K562 (cell line): ENCODE data around the gene JUND. TPM values are rescaled to one million over a fixed set of nuclear protein-coding genes. Genes with fewer than 3 reads are reported as not detected.
A peak's percentile ranks its signal among the peaks of the same experiment; 100 is the strongest.

Experiments
- ATAC-seq: fragments of 200-7000 bp; cut with Tn5 transposase; 3 replicates; pipeline ENCODE4 v1.9.1; 2020; ENCODE audit warnings: moderate library complexity
- BruUV-seq: library from RNA; stranded (reverse); fragments of 400-500 nt; replicated peaks from 2 replicates; lab custom pipeline; 2021; lab: Mats Ljungman, UMichigan
- CTCF ChIA-PET: fragments of 300-600 bp; formaldehyde crosslinking; extraction: SDS; loops from one replicate; lab custom pipeline; 2021; ENCODE audit warnings: low intra/inter-chr PET ratio; lab: Yijun Ruan, JAX
- POLR2A ChIA-PET: fragments of 300-600, 350-650 bp; sonication (Branson Sonifier 250); formaldehyde crosslinking; extraction: SDS; loops from one replicate; lab custom pipeline; 2021; ENCODE audit warnings: antibody characterized with exemption, inconsistent platforms; lab: Yijun Ruan, JAX
- DNase-seq, 4 experiments: peaks; one replicate each; pipeline versions ENCODE4 v3.0.0 to v3.0.0-alpha.2; 2011 to 2018; ENCODE audit warnings: low spot score in 3 of 4, mixed read lengths in 3 of 4; ENCODE audit errors: extremely low read depth in 1 of 4
- FAIRE-seq: peaks from 2 replicates; lab custom pipeline; 2011; peaks lifted over from hg19 to GRCh38; lab: Jason Lieb, UNC
- H2AFZ ChIP-seq: 2 replicates; pipeline ENCODE4 v1.6.0; 2011; ENCODE audit warnings: low read depth, low read length, control low read depth, inconsistent platforms
- H3K27ac ChIP-seq: fragments of 200-600 bp; 3 replicates; pipeline ENCODE4 v1.8.0; 2011; ENCODE audit warnings: low read depth, mild to moderate bottlenecking, control low read depth, inconsistent platforms, low read length, moderate library complexity, mixed read lengths; ENCODE audit errors: extremely low read depth
- H3K27me3 ChIP-seq, 2 experiments: fragments of 300-600 bp in 1 of 2; 2 replicates in 1 of 2; 3 replicates in 1 of 2; pipeline versions ENCODE4 v1.6.0 to v1.8.0; 2011; ENCODE audit warnings: inconsistent platforms in 2 of 2, low read length in 2 of 2, mild to moderate bottlenecking in 1 of 2, mixed read lengths in 1 of 2, moderate library complexity in 1 of 2; ENCODE audit not compliant: control insufficient read depth in 2 of 2, insufficient read depth in 2 of 2
- H3K36me3 ChIP-seq: fragments of 300-600 bp; 3 replicates; pipeline ENCODE4 v1.8.0; 2011; ENCODE audit warnings: mild to moderate bottlenecking, low read length, inconsistent platforms; ENCODE audit not compliant: control insufficient read depth, insufficient read depth
- H3K4me1 ChIP-seq, 2 experiments: fragments of 200-600 bp in 1 of 2; replicated peaks in 1 of 2; 2 replicates in 1 of 2; 3 replicates in 1 of 2; pipeline versions ENCODE4 v1.5.1 to v1.8.0; 2011; ENCODE audit warnings: inconsistent platforms in 2 of 2, low read length in 2 of 2, mild to moderate bottlenecking in 1 of 2, mixed read lengths in 1 of 2, moderate library complexity in 1 of 2; ENCODE audit not compliant: control insufficient read depth in 2 of 2, insufficient read depth in 2 of 2
- H3K4me2 ChIP-seq: 2 replicates; pipeline ENCODE4 v1.6.1; 2011; ENCODE audit warnings: low read length, control low read depth, inconsistent platforms, mixed read lengths; ENCODE audit not compliant: insufficient read depth
- H3K4me3 ChIP-seq: fragments of 200-600 bp; sonication (generic), shearing (Covaris generic); 2 replicates; pipeline ENCODE4 v1.5.1; 2016; ENCODE audit warnings: control low read depth, inconsistent platforms
- H3K79me2 ChIP-seq: fragments of 200-600 bp; 3 replicates; pipeline ENCODE4 v1.8.0; 2011; ENCODE audit warnings: low read length, inconsistent platforms; ENCODE audit not compliant: control insufficient read depth, insufficient read depth
- H3K9ac ChIP-seq, 2 experiments: 2 replicates each; pipeline versions ENCODE4 v1.6.0 to v1.6.1; 2011; ENCODE audit warnings: low read depth in 2 of 2, low read length in 2 of 2, control low read depth in 1 of 2, inconsistent platforms in 1 of 2, mild to moderate bottlenecking in 1 of 2, mixed read lengths in 1 of 2; ENCODE audit not compliant: insufficient read depth in 1 of 2
- H3K9me1 ChIP-seq: one replicate; pipeline ENCODE4 v1.6.0; 2011; ENCODE audit warnings: inconsistent platforms, mild to moderate bottlenecking, low read length, moderate library complexity; ENCODE audit not compliant: control insufficient read depth, insufficient read depth
- H3K9me3 ChIP-seq: replicated peaks from 2 replicates; pipeline ENCODE4 v1.5.1; 2011; ENCODE audit warnings: low read depth, low read length, inconsistent platforms; ENCODE audit not compliant: control insufficient read depth, insufficient read depth
- H4K20me1 ChIP-seq: replicated peaks from 2 replicates; pipeline ENCODE4 v1.6.1; 2011; ENCODE audit warnings: low read length, inconsistent platforms, mixed read lengths; ENCODE audit not compliant: control insufficient read depth, insufficient read depth
- KLF1 ChIP-seq: fragments of 450-650 bp; IDR thresholded peaks from 2 replicates; pipeline ENCODE4 v1.6.1; 2016; ENCODE audit warnings: missing genetic modification characterization, missing compliant biosample characterization
- MECOM ChIP-seq: fragments of 250-450 bp; sonication (Bioruptor Pico); IDR thresholded peaks from 2 replicates; pipeline ENCODE4 v1.8.0; 2022; ENCODE audit warnings: inconsistent platforms
- NUFIP1 ChIP-seq: fragments of 450-650 bp; IDR thresholded peaks from 2 replicates; pipeline ENCODE4 v1.6.1; 2018; ENCODE audit not compliant: partially characterized antibody
- PPARD ChIP-seq: fragments of 250-450 bp; sonication (Bioruptor Pico); IDR thresholded peaks from 2 replicates; pipeline ENCODE4 v1.8.0; 2022; ENCODE audit warnings: inconsistent platforms, mild to moderate bottlenecking, moderate library complexity
- RUNX1 ChIP-seq: sonication (generic); IDR thresholded peaks from 2 replicates; pipeline ENCODE4 v1.6.1; 2016; ENCODE audit warnings: antibody characterized with exemption, low read depth
- SMARCA5 ChIP-seq: fragments of 450-650 bp; IDR thresholded peaks from 2 replicates; pipeline ENCODE4 v1.6.1; 2016
- THRAP3 ChIP-seq: fragments of 450-650 bp; IDR thresholded peaks from 2 replicates; pipeline ENCODE4 v1.6.1; 2016; ENCODE audit warnings: mild to moderate bottlenecking, inconsistent platforms, borderline replicate concordance
- TSC22D4 ChIP-seq: fragments of 450-650 bp; IDR thresholded peaks from 2 replicates; pipeline ENCODE4 v1.6.1; 2016; ENCODE audit warnings: missing genetic modification characterization, missing biosample characterization, control low read depth
- XRCC4 ChIP-seq: IDR thresholded peaks from one replicate; pipeline ENCODE4 v1.6.1; 2011; ENCODE audit not compliant: insufficient read depth, insufficient read length; ENCODE audit errors: extremely low read depth
- ZNF140 ChIP-seq: fragments of 250-450 bp; sonication (Bioruptor Pico); IDR thresholded peaks from 2 replicates; pipeline ENCODE4 v1.8.0; 2021; ENCODE audit warnings: moderate library complexity, mild to moderate bottlenecking, inconsistent platforms
- ZNF589 ChIP-seq: fragments of 200-800 bp; sonication (Bioruptor generic); IDR thresholded peaks from 2 replicates; pipeline ENCODE4 v1.6.1; 2016; ENCODE audit warnings: low read depth, missing genetic modification characterization, missing compliant biosample characterization
- ZNF699 ChIP-seq: fragments of 250-450 bp; sonication (Bioruptor Pico); IDR thresholded peaks from 2 replicates; pipeline ENCODE4 v1.8.0; 2021; ENCODE audit warnings: mild to moderate bottlenecking, moderate library complexity; ENCODE audit not compliant: insufficient replicate concordance
- ZSCAN29 ChIP-seq: fragments of 450-650 bp; IDR thresholded peaks from 2 replicates; pipeline ENCODE4 v1.6.1; 2017
- WGBS: fragments of 100-300 bp; shearing (Covaris generic); methylation state at CpG from one replicate; pipeline ENCODE4 v1.1.6; 2016; ENCODE audit warnings: low coverage, mixed read lengths; ENCODE audit not compliant: insufficient coverage; ENCODE audit errors: missing lambda C conversion rate; 5-methylcytosine and 5-hydroxymethylcytosine counted together
- in situ Hi-C: fragments of 300-500 bp; cut with MboI; formaldehyde crosslinking; loops from 4 replicates; pipeline ENCODE4 v1.15.0; 2018; ENCODE audit warnings: inconsistent platforms, mixed read lengths
- intact Hi-C: fragments of 100-400 bp; cut with micrococcal nuclease; formaldehyde crosslinking; loops from 2 replicates; pipeline ENCODE4 v1.14.2; 2022
- polyA plus RNA-seq, 8 experiments: library from polyadenylated mRNA; depleted of rRNA in 4 of 8; stranded (reverse) in 5 of 8; unstranded in 3 of 8; fragments of >200 nt; fragmentation: Nextera tagmentation in 2 of 8; fragmentation: Illumina TruSeq in 1 of 8; extraction: Ambion mirVana in 2 of 8; extraction: Trizol in 1 of 8; gene quantifications; 2 replicates each; pipeline versions ENCODE4 v1.2.1 to v1.2.3, GENCODE V29; 2011 to 2014; ENCODE audit warnings: inconsistent platforms in 1 of 8, missing spikeins in 1 of 8
- total RNA-seq, 7 experiments: library from RNA; depleted of rRNA in 6 of 7; stranded (reverse); fragments of >200 nt in 6 of 7; fragmentation: Illumina TruSeq in 2 of 7; extraction: Trizol in 2 of 7; gene quantifications; 2 replicates each; pipeline versions ENCODE4 v1.2.1 to v1.2.3, GENCODE V29; 2011 to 2021; ENCODE audit warnings: low replicate concordance in 1 of 7
- TF ChIP-seq, protein P1 (sequence below), 2 experiments: fragments of 450-650 bp in 1 of 2; sonication (generic) in 1 of 2; formaldehyde crosslinking; conservative IDR thresholded peaks; 2 replicates each; pipeline versions ENCODE4 v1.4.0 to v1.8.1; 2020 to 2022; ENCODE audit warnings: mild to moderate bottlenecking in 1 of 2, missing genetic modification reagents in 1 of 2
- TF ChIP-seq, protein P2 (sequence below): fragments of 250-450 bp; sonication (Bioruptor Pico); IDR thresholded peaks from 2 replicates; pipeline ENCODE4 v1.4.0; 2020; ENCODE audit warnings: mild to moderate bottlenecking, moderate library complexity
- TF ChIP-seq, protein P3 (sequence below): fragments of 450-650 bp; IDR thresholded peaks from 2 replicates; pipeline ENCODE4 v1.6.1; 2014; ENCODE audit warnings: low read depth, mild to moderate bottlenecking, moderate library complexity, borderline replicate concordance

JUND gene
- total and polyA plus RNA-seq, 9 of the 15 experiments (the other 6 are each of a cell fraction or from before 2014, with no cell fraction given), result 6.4 to 286 (median 42.3) TPM

DNA sequence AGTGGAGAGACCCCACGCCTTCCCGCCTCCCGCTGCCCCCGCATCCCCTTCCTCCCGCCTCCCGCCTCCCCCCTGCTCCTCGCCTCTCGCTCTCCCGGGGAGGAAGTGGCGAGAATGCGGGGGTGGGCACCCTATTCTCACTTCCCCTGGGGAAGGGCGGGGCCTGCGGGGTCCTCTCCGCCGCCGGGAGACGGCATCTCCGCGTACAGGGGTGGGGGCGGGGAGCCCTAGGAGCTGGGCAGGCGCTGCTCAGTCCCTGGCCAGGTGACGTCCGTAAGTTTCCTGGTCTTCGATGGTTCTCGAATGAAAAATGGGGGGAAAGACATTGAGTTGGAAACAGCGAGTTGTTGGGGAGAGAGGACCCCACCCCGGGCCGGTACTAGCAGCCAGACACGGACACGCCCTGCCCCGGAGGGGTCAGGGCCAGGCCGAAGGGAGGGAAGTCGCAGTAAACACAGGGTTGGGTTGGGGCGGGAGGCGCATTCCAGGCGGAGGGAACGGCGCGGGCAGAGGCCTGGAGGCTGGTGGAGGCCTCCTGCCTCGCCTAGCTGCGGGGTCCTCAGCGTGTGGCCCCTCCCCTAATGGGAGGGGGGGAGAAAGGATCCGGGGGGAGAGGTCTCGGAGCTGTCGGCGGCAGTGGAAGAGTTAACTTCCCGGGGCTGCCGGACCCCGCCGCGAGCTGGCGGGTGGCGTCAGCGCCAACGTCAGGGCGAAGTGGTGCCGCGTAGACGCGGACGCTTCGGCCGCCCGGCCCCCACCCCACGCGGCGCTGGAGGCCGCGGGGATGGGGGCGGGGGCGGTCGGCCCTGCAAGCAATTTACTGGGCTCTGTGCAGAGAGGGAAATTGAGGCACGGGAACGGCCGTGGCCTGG, 10.4 kb upstream of the JUND start:
- H3K36me3 ChIP-seq, result no peaks in the 10 kb centered on the region
- peak overlapping the region; percentile 98 for H3K27ac ChIP-seq
- ATAC-seq (peak; percentile 81), DNase-seq (peak; percentile 88 to 97 (median 92)), FAIRE-seq (peak; percentile 88)
- H3K9ac ChIP-seq, result peak overlapping the region; percentile 98 to 99
- H3K4me2 ChIP-seq, result peak overlapping the region; percentile 100
- peaks cover 19% of the 10 kb centered on the region; the same call in 2 of the 3 replicates for H3K79me2 ChIP-seq
- H3K4me3 ChIP-seq, result peak overlapping the region; percentile 64
- under 1% methylated on average over 53 of the region's 75 CpGs for WGBS
- BruUV-seq, result TSS peak; percentile 78
- H4K20me1 ChIP-seq, result no peaks in the 10 kb centered on the region
- H3K9me3 ChIP-seq, result no peaks in the 10 kb centered on the region
- peak overlapping the region; percentile 77 for H2AFZ ChIP-seq
- POLR2A ChIA-PET, result interaction anchor here (0.6 to 3.0 kb wide), 16 partner anchors 11 to 737 kb away, joined by 3 to 113 read pairs (median 4); partner anchors contain the start of genes CCDC124, GDF15 and JUND
- H3K27me3 ChIP-seq, result no peaks in the 10 kb centered on the region
- peaks cover 31 to 64% of the 10 kb centered on the region in 2 experiments for H3K4me1 ChIP-seq
- in situ Hi-C loops, result no loop called here
- CTCF ChIA-PET, result interaction anchor here (0.6 to 0.8 kb wide), 2 partner anchors 10 to 71 kb away, joined by 3 read pairs; partner anchors contain the start of gene JUND
- intact Hi-C loops, result loop anchor here (1.0 kb wide), 1 partner anchor 26 kb away; no protein-coding TSS in a partner anchor
- no peaks in the 10 kb centered on the region for H3K9me1 ChIP-seq
- TF ChIP-seq SMARCA5 (no peak), ZNF140 (CRISPR knock-in tag) (no peak), ZNF589 (peak; percentile 40), NUFIP1 (no peak), RUNX1 (no peak; the same call in 1 of the 2 replicates), THRAP3 (no peak), ZNF699 (CRISPR knock-in tag) (no peak), TSC22D4 (tag) (no peak), MECOM (CRISPR knock-in tag) (no peak), KLF1 (peak; percentile 84), ZSCAN29 (peak; percentile 100), PPARD (CRISPR knock-in tag) (no peak), XRCC4 (no peak)
- TF ChIP-seq, protein P1, sequence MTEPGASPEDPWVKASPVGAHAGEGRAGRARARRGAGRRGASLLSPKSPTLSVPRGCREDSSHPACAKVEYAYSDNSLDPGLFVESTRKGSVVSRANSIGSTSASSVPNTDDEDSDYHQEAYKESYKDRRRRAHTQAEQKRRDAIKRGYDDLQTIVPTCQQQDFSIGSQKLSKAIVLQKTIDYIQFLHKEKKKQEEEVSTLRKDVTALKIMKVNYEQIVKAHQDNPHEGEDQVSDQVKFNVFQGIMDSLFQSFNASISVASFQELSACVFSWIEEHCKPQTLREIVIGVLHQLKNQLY (CRISPR knock-in tag; conservative IDR thresholded peaks at IDR 0.05), result no peak
- TF ChIP-seq, protein P2, sequence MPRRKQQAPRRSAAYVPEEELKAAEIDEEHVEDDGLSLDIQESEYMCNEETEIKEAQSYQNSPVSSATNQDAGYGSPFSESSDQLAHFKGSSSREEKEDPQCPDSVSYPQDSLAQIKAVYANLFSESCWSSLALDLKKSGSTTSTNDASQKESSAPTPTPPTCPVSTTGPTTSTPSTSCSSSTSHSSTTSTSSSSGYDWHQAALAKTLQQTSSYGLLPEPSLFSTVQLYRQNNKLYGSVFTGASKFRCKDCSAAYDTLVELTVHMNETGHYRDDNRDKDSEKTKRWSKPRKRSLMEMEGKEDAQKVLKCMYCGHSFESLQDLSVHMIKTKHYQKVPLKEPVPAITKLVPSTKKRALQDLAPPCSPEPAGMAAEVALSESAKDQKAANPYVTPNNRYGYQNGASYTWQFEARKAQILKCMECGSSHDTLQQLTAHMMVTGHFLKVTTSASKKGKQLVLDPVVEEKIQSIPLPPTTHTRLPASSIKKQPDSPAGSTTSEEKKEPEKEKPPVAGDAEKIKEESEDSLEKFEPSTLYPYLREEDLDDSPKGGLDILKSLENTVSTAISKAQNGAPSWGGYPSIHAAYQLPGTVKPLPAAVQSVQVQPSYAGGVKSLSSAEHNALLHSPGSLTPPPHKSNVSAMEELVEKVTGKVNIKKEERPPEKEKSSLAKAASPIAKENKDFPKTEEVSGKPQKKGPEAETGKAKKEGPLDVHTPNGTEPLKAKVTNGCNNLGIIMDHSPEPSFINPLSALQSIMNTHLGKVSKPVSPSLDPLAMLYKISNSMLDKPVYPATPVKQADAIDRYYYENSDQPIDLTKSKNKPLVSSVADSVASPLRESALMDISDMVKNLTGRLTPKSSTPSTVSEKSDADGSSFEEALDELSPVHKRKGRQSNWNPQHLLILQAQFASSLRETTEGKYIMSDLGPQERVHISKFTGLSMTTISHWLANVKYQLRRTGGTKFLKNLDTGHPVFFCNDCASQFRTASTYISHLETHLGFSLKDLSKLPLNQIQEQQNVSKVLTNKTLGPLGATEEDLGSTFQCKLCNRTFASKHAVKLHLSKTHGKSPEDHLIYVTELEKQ (CRISPR knock-in tag), result no peak
- TF ChIP-seq, protein P3, sequence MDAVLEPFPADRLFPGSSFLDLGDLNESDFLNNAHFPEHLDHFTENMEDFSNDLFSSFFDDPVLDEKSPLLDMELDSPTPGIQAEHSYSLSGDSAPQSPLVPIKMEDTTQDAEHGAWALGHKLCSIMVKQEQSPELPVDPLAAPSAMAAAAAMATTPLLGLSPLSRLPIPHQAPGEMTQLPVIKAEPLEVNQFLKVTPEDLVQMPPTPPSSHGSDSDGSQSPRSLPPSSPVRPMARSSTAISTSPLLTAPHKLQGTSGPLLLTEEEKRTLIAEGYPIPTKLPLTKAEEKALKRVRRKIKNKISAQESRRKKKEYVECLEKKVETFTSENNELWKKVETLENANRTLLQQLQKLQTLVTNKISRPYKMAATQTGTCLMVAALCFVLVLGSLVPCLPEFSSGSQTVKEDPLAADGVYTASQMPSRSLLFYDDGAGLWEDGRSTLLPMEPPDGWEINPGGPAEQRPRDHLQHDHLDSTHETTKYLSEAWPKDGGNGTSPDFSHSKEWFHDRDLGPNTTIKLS, result peak; percentile 78
